Heart right ventricle (tissue), 16 donors: ENCODE results near the gene ECHDC3. TPM values are rescaled to one million over a fixed set of nuclear protein-coding genes. Genes with fewer than 3 reads are reported as not detected.

Experiments used
- ATAC-seq, 8 donors: fragments of 200-7000 bp; cut with Tn5 transposase; one replicate each; pipeline ENCODE4 v1.9.1; 2020; ENCODE audit warnings: mild to moderate bottlenecking in 8 of 8, moderate library complexity in 8 of 8, moderate number of reproducible peaks in 1 of 8
- DNase-seq, 2 donors: peaks; one replicate each; pipeline ENCODE4 v3.0.0-alpha.2; 2020
- H3K27ac ChIP-seq, 10 donors: fragments of 200-600 bp; sonication (generic) in 2 of 10; one replicate each; pipeline versions ENCODE4 v1.5.0 to v1.8.0; 2020 to 2022; ENCODE audit warnings: mild to moderate bottlenecking in 3 of 10
- H3K27me3 ChIP-seq, 7 donors: fragments of 200-600 bp; one replicate each; pipeline ENCODE4 v1.8.0; 2021 to 2022; ENCODE audit warnings: mild to moderate bottlenecking in 2 of 7
- H3K36me3 ChIP-seq, 9 donors: fragments of 200-600 bp; sonication (generic) in 1 of 9; one replicate each; pipeline versions ENCODE4 v1.5.0 to v1.8.0; 2020 to 2022; ENCODE audit warnings: mild to moderate bottlenecking in 2 of 9
- H3K4me1 ChIP-seq, 9 donors: fragments of 200-600 bp; sonication (generic) in 1 of 9; one replicate each; pipeline versions ENCODE4 v1.5.0 to v1.8.0; 2020 to 2022; ENCODE audit warnings: mild to moderate bottlenecking in 4 of 9
- H3K4me3 ChIP-seq, 10 donors: fragments of 200-600 bp; sonication (generic) in 2 of 10; one replicate each; pipeline versions ENCODE4 v1.5.0 to v1.8.0; 2020 to 2022; ENCODE audit warnings: mild to moderate bottlenecking in 7 of 10, moderate library complexity in 2 of 10
- H3K9me3 ChIP-seq, 11 donors: fragments of 200-600 bp in 10 of 11; sonication (generic) in 2 of 11; one replicate each; pipeline versions ENCODE4 v1.5.0 to v1.8.0; 2013 to 2022; ENCODE audit warnings: mild to moderate bottlenecking in 2 of 11, control low read depth in 1 of 11, moderate library complexity in 1 of 11
- WGBS, 2 donors: extraction: QIAGEN DNeasy Blood & Tissue Kit; methylation state at CpG; one replicate each; pipeline ENCODE4 v1.1.7; 2013; ENCODE audit warnings: inconsistent platforms in 1 of 2; 5-methylcytosine and 5-hydroxymethylcytosine counted together
- intact Hi-C, 10 donors: fragments of 100-400 bp; cut with DNase I; formaldehyde crosslinking; loops; one replicate each; pipeline versions ENCODE4 v1.11.1 to v1.14.2; 2022
- polyA plus RNA-seq, 2 donors: library from polyadenylated mRNA; stranded (reverse); fragments of 200-250 nt; gene quantifications; one replicate each; pipeline ENCODE4 v1.2.3, GENCODE V29; 2013
- total RNA-seq, 10 donors: library from RNA; stranded (reverse); fragmentation: NEBNext Ultra II Directional in 3 of 10; extraction: Animal tissue kit (Norgen Biotek cat#: 25700) in 3 of 10; gene quantifications; one replicate each; pipeline versions ENCODE4 v1.2.1 to v1.2.4, GENCODE V29; 2021 to 2023
- TF ChIP-seq, protein P1 (sequence below), 9 donors: fragments of 200-600 bp; sonication (generic) in 2 of 9; IDR thresholded peaks; one replicate each; pipeline versions ENCODE4 v1.5.0 to v1.8.0; 2021 to 2022; ENCODE audit warnings: antibody characterized with exemption in 9 of 9, mild to moderate bottlenecking in 5 of 9, moderate library complexity in 1 of 9
- donor health status: Arrhythmogenic right ventricular cardiomyopathy.
- donor health status: ischemic (EF 13 %, LVEDD 7.1; RV severe dilation, severe dysfunction).
- donor health status: healthy with polysubstance abuse.
- donor health status: DM: no; HTN: yes; CAD: no.
- donor health status: DM: no; HTN: no; CAD: no.
- donor health status: ischemic (EF 25% LVEDD 6.9; RV normal size, moderate dysfunction).
- donor health status: ischemic (EF 25% LVEDD 5.7; RV mildly dilated, moderate dysfunction).
- donor health status: healthy.
- donor health status: DM: yes; HTN: yes; CAD: no.
- donor health status: Ischemic cardiomyopathy.
- donor health status: ischemic (EF 35%, LVEDD 5.7; RV mildly dilated, moderate dysfunction).
- donor health status: nonischemic (EF 11% LVEDD 7.7; RV severe dilation, severe dysfunction).
- donor health status: DM: yes; HTN: yes; CAD: no.
- donor health status: PGD.
- donor health status: ischemic (EF 29% LVEDD 5.4; RV normal size, mild dysfunction).
- donor health status: nonischemic (EF 23%, LVEDD 6.1; RV moderate dilation, normal function).

The ECHDC3 gene
- total and polyA plus RNA-seq, 12 donors: 15.0 to 114 (median 57.1) TPM

DNA sequence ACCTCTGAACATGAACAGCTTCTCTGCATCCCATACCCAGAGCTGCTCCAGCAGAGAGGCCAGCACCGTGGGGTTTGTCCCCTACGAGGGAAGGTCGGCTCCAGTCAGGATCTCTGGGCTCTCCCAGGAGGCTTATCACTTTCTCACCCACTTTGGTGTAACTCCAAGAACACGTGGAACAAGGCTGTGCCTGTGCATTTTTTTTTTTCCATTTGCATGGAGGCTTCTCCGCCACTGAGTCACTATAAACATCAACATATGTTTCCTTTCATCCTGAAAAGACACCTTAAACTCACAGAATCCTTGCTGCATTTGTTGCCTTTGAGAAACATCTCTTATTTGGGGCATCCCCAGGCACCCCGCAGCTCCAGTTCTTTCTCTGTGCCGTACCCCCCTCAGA lies 29.4 kb upstream of the ECHDC3 start:
- intact Hi-C loops: loop anchor here in 1 of 10 donors (5.0 kb wide), 1 partner anchor 890 kb away; no protein-coding TSS in a partner anchor
- H3K9me3 ChIP-seq: peaks cover 0 to 16% (median 0%) of the 10 kb centered on the region in 11 donors
- H3K27me3 ChIP-seq: peaks cover 0 to 12% (median 4%) of the 10 kb centered on the region in 7 donors
- ATAC-seq (no peak), DNase-seq (no peak)
- no peaks in the 10 kb centered on the region for H3K36me3 ChIP-seq
- TF ChIP-seq, protein P1, sequence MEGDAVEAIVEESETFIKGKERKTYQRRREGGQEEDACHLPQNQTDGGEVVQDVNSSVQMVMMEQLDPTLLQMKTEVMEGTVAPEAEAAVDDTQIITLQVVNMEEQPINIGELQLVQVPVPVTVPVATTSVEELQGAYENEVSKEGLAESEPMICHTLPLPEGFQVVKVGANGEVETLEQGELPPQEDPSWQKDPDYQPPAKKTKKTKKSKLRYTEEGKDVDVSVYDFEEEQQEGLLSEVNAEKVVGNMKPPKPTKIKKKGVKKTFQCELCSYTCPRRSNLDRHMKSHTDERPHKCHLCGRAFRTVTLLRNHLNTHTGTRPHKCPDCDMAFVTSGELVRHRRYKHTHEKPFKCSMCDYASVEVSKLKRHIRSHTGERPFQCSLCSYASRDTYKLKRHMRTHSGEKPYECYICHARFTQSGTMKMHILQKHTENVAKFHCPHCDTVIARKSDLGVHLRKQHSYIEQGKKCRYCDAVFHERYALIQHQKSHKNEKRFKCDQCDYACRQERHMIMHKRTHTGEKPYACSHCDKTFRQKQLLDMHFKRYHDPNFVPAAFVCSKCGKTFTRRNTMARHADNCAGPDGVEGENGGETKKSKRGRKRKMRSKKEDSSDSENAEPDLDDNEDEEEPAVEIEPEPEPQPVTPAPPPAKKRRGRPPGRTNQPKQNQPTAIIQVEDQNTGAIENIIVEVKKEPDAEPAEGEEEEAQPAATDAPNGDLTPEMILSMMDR (IDR thresholded peaks at IDR 0.05): no peak
- no peak overlapping the region for H3K27ac ChIP-seq
- no peak overlapping the region for H3K4me3 ChIP-seq
- WGBS, 2 donors: 52 to 73% methylated on average over 7 of the region's 7 CpGs
- H3K4me1 ChIP-seq: peaks cover 0 to 28% (median 0%) of the 10 kb centered on the region in 9 donors

DNA sequence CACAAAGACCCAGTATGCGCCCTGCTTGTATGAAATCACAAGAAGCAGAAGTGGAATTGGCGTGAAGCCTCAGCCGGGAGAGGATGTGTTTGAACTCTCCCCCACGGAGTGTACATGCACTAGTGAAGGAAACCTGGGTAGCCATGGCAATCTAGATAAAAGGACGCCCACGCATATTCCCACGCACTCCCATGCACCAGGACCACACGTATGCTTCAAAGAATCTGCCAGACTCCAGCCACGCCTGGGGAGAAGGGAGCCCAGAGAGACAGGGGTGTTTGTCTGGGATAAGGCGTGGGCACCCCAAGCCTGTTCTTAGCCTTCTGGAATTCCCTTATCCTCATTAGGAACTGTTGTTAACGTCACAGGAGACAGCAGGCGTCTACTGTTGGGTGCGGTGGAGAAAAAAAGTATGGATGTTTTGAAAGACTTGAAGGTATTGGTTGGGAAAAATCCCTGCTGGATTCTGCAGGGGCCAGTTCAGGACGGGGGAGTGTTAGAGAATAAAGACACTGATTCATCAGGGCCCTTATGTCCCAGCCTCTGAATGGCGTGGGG lies 28.9 kb upstream of the ECHDC3 start:
- peak in 7 of 8 donors; percentile 38 to 81 (median 64) for ATAC-seq
- peak in 1 of 2 donors; percentile 44 for DNase-seq

DNA sequence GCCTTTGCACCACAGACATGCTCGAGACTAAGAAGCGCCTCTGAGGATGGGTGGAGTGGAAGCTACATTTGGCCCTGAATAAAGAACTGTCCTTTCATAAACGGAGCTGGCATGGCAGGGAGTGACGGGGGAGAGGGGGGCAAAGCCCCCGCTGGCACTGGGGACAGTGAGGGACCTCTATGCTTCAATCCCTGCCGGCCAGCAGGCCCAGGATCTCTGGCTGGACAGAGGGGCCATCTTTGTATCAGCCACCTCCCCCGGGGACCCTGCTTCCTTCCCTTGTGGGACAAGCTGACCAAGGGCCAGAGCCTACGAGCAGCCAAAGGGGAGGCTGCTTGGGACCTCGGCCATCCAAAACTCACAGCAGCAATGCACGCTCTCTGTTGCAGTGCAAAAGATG lies 28.2 kb upstream of the ECHDC3 start:
- no peak for DNase-seq
- ATAC-seq: peak in 1 of 8 donors; percentile 57

More for the DNA sequence above, 28.9 kb upstream of the ECHDC3 start:
- H3K4me1 ChIP-seq: peaks cover 0 to 23% (median 0%) of the 10 kb centered on the region in 9 donors
- peaks cover 0 to 16% (median 0%) of the 10 kb centered on the region in 11 donors for H3K9me3 ChIP-seq
- no peak overlapping the region for H3K27ac ChIP-seq
- TF ChIP-seq, protein P1 (IDR thresholded peaks at IDR 0.05): no peak
- peaks cover 0 to 12% (median 4%) of the 10 kb centered on the region in 7 donors for H3K27me3 ChIP-seq
- WGBS, 2 donors: 42 to 59% methylated on average over 15 of the region's 15 CpGs
- no peak overlapping the region for H3K4me3 ChIP-seq
- no peaks in the 10 kb centered on the region for H3K36me3 ChIP-seq
- intact Hi-C loops: loop anchor here in 1 of 10 donors (5.0 kb wide), 1 partner anchor 889 kb away; no protein-coding TSS in a partner anchor

DNA sequence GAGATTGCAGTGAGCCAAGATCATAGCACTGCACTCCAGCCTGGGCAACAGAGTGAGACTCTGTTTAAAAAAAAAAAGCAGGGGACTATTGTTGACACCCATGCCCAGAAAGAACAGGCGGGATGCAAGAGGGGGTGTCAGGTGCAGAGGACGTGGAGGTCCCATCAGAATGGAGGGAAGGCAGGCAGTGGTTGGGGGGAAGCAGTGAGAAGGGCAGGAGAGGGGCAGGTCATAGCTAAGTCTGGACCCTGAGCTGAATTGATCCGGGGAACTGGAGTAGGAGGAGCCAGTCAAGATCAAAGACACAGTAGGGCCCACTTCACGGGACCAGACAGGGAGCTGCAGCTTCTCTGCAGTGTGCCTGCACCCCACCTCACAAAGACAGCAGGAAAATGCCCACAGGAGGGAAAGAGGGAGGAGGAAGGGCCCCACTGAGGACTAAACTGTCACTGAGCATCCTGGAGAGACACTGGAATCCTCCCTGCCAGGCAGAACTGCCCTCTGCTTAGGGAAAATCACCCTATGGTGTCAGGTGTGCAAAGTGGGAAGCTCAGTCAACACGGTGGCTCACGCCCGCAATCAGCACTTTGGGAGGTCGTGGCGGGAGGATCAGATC lies 27.3 kb upstream of the ECHDC3 start:
- Histone ChIP-seq H3K9me3 (peaks cover 0 to 16% (median 0%) of the 10 kb centered on the region in 11 donors), H3K36me3 (no peaks in the 10 kb centered on the region), H3K27ac (no peak overlapping the region), H3K27me3 (peaks cover 0 to 8% (median 0%) of the 10 kb centered on the region in 7 donors), H3K4me1 (peaks cover 0 to 26% (median 0%) of the 10 kb centered on the region in 9 donors), H3K4me3 (no peak overlapping the region)
- DNase-seq (no peak), ATAC-seq (no peak)
- intact Hi-C loops: loop anchor here in 1 of 10 donors (5.0 kb wide), 1 partner anchor 887 kb away; no protein-coding TSS in a partner anchor
- TF ChIP-seq, protein P1 (IDR thresholded peaks at IDR 0.05): no peak
- 85 to 88% methylated on average over 9 of the region's 9 CpGs for WGBS, 2 donors

More for the DNA sequence above, 28.2 kb upstream of the ECHDC3 start:
- Histone ChIP-seq H3K27me3 (peaks cover 0 to 10% (median 4%) of the 10 kb centered on the region in 7 donors), H3K36me3 (no peaks in the 10 kb centered on the region), H3K4me3 (no peak overlapping the region), H3K27ac (no peak overlapping the region), H3K9me3 (peaks cover 0 to 16% (median 0%) of the 10 kb centered on the region in 11 donors), H3K4me1 (peaks cover 0 to 21% (median 0%) of the 10 kb centered on the region in 9 donors)
- TF ChIP-seq, protein P1 (IDR thresholded peaks at IDR 0.05): no peak
- 56 to 69% methylated on average over 10 of the region's 10 CpGs for WGBS, 2 donors
- intact Hi-C loops: loop anchor here in 1 of 10 donors (5.0 kb wide), 1 partner anchor 888 kb away; no protein-coding TSS in a partner anchor
